HG03175 (cell line): ENCODE measurements around the gene BEND3.
"Not testable (repeated sequence)": the region's sequence is repeated elsewhere in the genome, so short reads cannot be mapped to it uniquely, and the experiment has no call there.

Experiments used
- ATAC-seq: cut with Tn5 transposase; IDR thresholded peaks from one replicate; pipeline ENCODE4 v1.9.1; 2021; ENCODE audit warnings: mild to moderate bottlenecking, moderate library complexity; ENCODE audit not compliant: unreplicated experiment

The BEND3 gene

DNA sequence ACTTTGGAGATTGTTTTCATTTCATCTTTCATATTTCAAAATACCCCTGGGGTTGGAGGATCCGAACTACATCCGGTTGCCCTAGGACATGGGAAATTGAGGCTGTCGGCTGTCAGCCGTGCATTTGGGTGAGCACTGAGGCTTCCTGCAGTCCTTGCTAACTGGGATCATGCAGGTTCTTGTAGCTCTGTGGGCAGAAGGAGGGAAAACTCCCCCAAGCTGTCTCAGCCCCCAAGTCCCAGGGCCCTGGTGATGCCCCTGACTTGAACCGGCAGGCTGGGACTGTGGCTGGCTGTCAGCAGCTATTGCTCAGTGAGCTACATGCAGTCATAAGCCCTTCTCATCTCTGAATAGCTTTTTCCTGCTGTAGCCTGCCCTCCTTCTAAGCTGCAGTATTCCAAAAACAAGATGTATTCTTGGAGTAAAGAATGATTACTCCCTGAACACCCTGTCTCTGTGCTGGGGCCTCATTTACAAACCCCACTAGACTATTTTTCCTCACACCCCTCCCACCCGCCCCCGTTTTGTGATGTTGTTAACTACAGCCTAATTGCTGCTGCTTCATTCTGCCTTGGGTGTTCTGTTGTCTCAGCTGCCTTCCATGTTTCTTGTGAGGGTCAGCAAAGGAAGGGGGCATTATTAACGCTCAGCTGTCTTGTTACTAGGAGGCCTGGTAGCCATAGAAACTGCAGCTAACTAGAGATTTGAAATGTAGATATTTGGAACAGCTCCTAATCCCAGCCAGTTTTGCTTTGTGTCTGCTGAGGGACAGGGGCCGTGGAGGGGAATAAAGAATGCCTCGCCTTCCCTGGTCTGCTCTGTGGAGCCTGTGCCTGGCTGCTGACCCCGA, 69.3 kb downstream of the BEND3 start:
- no peak for ATAC-seq

- ATAC-seq: no peak
Observed at GRCh38 chr6:107033126-107033525, 82.2 kb downstream of the BEND3 start.

DNA sequence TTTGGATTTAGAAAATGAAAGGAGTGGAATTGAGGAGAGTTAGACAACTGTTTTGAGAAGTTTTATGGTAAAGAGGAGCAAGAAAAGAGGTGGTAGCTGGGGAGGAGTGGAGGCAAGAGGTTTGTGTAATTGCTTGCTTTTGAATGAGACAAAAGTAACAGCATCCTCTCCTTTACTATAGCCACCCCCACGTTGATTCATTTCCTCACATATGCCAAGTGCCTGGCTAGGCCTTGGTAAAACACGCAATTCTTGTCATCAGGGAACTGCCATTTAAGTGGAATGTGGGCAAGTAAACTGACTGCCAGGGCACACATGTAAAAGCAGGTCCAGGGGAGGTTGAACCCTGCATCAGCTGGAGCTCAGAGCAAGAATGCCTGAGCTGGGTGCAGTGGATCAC, 83.3 kb downstream of the BEND3 start:
- ATAC-seq: no peak

DNA sequence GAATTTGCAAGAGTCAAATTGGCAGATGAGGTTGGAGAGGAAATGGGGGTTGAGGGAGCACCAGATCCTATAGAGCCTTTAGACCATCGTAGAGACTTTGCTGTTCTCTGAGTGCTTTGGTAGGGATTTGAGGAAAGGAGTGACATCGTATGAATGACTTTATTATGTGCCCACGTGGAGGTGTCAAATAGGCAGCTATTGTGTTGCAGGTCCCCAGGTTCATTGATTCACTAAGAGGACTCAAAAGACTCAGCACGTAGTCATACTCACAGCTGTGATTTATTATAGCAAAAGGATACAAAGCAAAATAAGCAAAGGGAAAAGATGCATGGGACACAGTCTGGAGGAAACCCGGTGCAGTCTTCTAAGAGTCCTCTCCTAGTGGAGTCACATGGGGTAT, 85.2 kb downstream of the BEND3 start:
- no peak for ATAC-seq

DNA sequence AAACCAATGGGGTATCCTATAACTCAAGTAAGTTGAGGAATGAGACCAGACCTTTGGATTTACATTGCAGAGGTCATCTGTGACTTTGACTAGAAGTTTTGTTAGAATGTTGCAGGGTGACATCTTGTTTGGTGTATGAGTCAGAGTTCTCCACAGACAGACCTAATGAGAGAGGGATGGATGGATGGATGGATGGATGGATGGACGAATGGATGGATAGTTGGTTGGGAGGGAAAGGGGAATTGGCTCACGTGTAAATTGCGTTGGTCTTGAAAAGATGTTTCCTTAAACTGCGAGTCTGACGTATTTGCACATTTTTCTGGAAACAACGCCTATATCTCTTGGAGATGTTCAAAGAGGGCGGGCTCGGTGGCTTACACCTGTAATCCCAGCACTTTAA, 88.3 kb downstream of the BEND3 start:
- no peak for ATAC-seq

- ATAC-seq: no peak
Observed at GRCh38 chr6:107021446-107022185, 93.7 kb downstream of the BEND3 start.

GRCh38 chr6:107020239-107020638, 95.1 kb downstream of the BEND3 start:
- no peak for ATAC-seq

DNA sequence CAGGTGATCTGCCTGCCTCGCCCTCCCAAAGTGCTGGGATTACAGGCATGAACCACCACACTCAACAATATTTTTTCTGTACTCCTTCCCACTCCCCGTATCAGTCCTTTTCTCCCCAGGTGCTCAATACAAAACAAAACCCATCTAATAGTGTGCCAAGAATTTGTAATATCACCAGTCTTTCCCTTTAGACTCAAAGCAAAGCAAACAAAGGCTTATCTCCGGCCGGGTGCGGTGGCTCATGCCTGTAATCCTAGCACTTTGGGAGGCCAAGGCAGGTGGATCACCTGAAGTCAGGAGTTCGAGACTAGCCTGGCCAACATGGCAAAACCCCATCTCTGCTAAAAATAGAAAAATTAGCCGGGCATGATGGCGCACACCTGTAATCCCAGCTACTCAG, 95.7 kb downstream of the BEND3 start:
- not testable (repeated sequence) for ATAC-seq

DNA sequence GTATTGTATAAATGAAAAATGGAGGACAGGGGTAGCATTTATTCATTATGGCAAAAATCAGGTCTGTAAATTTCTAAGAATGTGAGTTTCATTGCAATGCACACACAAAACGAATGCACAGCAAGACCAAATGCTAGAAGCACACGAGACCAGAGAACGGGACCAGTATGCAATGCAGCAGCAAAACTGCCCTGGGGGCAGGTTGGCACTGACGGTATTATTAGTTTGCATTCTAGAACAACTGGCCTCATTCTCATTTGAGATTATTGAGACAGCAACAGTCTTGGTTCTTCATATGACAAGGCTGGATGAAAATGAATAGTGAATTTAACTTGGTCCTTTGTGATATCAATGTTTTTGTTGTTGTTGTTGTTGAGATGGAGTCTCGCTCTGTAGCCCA, 96.3 kb downstream of the BEND3 start:
- ATAC-seq: no peak
